NCI-H128 (cell line): ENCODE results near the gene NMNAT2.
"Not testable (repeated sequence)": the region's sequence is repeated elsewhere in the genome, so short reads cannot be mapped to it uniquely, and the experiment has no call there.

Source experiments
- DNase-seq: peaks from one replicate; lab custom pipeline; 2025; ENCODE audit not compliant: unreplicated experiment; lab: John Stamatoyannopoulos, UW

The NMNAT2 gene

DNA sequence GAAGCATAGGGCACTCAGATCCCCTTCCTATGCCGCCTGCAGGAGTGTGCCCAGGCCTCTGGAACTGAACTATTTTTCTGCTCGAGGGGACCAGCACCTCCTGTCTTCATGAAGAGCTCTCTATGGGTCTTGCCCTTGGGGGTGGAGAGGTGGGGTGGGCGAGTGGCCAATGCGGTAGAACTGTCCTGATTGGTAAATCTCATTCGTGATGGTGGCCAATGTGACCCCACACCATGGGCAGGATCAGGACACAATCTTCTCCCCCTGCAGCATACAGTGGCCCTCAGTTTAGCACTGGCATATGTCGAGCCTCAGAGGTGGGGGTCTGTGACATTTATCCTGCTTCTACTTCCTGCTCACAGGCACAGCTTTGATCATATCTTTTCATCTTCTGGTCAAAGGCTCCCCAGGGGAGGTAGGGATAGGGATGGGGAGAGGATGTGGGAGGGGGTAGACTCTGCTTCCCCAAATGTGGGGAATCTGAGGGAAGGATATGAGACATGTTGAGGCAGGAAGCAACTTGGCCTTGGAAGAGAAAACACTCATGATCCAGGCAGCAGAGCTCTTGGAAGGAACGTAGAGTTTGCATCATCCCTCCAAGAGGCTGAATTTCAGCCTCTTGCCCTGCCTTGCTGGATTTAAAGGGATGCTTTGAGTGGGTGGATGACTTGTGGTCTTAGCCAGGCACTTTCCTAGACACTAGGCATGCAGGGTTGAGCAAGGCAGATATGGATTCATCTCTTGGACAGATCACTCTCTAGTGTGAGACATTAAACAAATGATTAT lies 150.3 kb downstream of the NMNAT2 start:
- DNase-seq = no peak

DNA sequence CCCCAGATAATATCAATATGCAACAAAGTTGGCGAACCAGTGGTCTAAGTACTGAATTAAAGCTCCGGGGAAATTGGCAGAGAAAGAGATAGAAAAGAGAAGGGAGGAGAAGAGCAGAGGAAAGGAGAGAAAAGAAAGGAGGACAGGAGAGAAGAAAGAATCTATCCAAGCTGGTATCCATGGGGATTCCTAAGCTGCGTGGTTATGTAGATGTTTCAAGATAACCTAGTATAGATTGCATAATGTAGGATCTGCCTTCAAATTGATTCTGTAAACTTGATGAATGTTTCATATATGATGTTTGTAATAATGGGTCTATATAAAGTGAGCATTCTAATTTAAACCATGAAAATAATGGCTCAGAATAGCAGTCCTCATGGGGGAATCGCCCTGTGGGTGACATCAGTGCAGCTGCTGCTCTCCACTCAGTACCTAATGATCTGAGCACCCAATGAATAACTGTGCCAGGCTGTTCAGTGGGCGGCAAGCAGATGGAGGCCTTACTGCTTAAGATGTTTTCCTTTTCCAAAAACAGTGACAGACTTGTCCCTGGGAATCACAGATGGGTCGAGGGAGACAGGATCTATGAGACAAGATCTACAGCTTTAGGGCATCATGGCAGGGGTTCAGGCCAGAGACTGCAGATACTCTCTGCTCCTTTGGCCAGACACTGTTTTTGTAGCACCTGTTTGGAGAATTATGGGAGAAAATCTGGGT lies 154.1 kb downstream of the NMNAT2 start:
- no peak for DNase-seq

DNA sequence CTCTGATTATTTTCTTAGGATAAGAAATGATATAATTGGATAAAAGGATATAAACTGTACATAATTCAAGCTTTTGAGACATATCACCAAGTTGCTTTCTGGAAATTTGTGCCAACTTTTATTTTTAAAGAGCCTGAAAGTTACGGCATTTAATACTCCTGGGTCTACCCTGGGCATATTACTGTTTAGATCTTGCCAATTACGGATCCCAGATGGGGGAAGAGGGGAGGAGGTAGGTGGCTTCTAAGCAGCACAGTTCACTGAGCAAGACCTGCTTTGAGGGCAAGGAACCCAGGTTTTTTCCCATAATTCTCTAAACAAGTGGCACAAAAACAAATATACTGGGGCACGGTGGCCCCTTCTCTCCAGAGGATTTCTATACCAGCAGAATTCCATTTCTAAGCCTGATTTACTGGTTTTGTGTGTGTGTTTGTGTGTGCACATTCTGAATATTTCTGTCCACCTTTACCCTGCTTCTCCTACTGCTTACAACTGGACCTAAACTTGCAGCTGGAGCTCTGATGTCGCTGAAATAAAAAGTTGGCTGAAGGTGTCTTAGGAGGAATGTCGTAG lies 155.5 kb downstream of the NMNAT2 start:
- no peak for DNase-seq

DNA sequence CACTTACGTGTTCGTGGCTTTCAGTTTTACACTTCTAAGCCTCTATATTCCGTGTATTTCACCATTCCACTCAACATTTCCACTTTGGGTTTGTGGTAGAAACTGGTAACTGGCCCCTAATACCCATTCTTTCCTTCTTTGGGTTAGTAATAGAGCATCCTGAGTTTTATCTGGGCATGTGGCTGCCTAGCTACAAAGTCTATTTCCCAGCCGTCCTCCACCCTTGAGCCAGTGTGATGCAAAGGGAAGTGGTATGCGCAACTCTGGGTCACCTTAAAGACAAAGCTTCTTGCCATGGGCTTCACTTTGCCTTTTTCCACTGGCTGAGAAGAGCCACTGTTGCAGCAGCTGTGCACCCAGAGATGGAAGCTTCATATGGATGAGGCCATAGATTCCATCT lies 158.3 kb downstream of the NMNAT2 start:
- DNase-seq = no peak

DNA sequence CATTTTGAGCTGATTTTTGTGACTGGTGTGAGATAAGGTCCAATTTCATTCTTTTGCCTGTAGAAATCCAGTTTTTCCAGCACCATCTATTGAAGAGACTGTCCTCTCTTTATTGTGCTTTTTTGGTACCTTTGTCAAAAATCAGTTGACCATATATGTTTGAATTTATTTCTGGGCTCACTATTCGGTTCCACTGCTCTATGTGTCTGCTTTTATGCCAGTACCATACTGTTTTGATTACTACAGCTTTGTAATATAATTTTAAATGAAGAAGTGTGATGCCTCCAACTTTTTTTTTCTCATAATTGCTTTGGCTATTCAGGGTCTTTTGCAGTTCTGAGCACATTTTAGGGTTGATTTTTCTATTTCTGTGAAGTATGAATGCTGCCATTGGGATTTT lies 163.1 kb downstream of the NMNAT2 start:
- no peak for DNase-seq

DNA sequence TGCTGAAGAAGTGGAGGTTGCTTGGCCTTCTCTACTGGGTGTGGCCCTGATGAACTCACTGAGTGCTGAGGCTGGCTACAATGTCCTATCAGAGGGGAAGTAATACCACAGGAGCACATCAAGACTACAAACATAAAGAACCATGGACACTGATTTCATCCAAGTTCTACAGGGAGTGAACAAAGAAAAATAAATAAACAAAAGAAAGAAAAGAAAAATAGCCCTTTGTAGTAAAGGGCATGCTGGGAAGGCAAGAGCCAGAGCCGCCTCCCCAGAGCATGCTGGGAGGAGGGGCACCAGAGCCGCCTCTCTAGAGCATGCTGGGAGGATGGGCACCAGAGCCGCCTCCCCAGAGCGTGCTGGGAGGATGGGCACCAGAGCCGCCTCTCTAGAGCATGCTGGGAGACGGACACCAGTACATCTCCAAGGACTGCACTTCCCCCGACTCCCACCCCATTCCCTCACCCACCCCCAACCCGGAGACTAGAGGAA lies 166.2 kb downstream of the NMNAT2 start:
- no peak for DNase-seq

DNA sequence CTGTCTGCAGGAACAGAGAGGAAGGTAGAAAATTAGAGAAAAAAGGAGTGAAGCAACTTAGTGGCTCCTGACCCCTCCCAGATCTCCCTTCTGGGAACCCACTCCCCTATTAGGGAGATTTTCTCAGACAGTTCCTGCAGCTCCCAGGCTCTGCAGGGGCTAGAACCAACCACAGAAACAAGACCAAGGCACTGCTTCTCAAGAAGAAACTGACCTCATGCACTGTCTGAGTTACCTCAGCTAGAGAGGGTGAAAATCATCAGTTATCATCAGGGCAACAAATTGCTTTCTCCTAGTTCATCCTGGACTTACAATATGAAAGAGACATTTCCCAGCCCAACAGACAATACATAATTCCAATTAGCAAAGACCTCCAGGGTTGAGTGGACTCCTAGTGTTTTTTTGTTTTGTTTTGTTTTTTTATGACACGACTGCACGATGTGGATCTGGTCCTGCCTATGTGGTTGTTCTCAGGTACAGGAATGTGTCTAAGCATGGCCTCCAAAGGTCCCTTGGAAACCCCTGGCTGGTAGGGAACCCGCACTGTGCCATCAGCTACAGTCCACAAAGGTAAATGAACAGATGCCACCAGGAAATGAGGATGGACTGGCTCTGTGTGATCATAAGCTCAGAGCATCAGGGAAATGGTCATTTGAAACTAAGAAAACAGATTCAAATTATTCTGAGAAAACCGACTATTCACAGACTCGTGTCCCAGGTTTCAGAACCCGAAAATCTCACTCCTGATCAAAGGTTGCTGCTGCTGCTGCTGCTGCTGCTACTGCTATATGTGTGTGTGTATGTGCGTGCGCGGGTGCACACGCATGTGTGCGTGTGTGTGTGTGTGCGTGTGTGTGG lies 166.8 kb downstream of the NMNAT2 start:
- DNase-seq = no peak

DNA sequence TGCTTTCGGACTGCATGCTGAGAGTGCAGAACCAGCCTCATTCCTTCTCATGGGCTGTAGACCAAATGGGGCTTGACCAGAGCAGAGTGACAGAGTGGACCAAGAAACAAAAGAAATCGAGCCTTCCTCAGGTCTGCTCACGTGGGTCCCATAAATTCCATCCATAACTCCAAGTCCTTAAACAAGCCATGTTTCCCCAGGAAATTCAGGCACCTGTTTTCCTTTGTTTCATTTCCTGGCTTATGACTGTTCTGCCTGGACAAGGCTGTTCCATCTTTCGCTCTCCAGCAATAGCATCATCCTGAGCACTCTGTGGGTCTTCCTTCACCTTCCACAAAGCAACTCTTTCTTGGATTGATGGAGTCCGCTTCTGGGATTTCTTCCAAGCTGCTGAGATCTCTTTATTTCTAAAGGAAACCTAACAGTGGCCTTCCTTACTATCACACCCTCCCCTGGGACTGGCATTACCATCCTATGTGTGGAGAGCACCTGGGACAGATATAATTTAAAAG lies 168.2 kb downstream of the NMNAT2 start:
- no peak for DNase-seq

DNA sequence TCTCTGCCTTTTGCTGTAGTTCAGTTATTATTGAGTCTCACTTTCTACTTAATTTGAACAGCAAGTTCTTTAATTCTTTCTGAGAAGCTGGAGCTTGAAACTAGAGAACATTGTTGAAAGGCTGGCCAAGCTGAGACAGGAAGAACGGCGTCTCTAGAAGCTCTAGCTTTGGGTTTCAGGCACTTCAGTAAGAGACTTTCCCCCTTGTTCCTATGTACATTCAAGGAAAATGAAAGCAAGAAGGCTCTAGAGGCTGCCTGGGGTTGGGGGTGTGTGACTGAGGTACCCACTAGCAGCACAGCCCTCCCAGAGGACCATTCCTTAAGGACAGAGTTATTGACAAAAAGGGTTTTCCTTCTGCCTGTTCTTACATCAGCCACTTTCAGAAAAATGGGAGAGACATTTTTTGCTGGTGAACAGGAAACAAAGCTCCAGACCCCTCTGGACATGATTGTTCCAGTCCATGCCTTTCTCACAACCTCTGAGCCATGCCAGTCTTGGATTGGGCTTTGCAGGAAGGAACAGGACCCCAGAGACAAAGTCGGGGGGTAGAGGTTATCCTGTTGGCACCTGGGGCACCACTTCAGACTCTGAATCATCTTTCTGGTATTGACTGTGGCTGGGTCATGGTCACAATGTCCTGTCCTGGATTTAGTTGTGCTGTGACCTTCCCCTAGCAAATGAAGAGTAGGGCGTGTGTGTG lies 169.0 kb downstream of the NMNAT2 start:
- DNase-seq = no peak

DNA sequence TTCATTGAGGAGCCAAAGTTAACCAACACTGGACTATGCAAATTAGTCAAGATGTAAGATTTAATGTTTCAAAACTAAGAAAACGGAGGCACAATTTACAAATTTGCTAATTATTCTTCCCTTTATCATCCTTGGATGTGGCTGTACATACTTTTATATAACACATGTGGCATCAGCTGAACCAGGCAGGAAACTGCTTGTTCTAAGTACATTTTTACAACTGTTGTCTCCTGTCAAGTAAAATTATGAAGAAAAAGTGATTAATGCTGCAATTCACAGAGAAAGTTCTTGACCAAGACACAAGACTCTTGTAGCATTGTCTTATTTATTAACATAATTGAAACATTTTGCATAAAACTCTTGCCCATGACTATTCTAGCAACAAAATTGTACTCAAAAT lies 170.2 kb downstream of the NMNAT2 start:
- no peak for DNase-seq

DNA sequence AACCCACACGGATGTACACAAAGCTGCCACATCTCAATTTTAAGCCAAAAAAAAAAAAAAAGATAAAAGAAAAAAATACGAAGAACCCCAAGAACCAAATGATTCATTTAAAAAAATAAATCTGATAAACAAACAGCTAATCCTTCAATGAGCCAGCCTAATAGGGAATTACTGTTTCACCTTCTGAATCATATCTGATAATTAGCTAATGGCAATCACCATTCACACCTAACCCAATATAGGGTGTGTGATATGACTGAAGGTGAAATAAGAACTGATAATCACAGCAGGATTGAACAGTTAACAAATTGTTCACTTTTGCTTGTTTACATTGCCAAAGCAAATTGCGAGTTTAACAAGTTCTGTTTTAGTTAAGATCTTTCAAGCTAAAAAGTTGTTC lies 170.7 kb downstream of the NMNAT2 start:
- no peak for DNase-seq

DNA sequence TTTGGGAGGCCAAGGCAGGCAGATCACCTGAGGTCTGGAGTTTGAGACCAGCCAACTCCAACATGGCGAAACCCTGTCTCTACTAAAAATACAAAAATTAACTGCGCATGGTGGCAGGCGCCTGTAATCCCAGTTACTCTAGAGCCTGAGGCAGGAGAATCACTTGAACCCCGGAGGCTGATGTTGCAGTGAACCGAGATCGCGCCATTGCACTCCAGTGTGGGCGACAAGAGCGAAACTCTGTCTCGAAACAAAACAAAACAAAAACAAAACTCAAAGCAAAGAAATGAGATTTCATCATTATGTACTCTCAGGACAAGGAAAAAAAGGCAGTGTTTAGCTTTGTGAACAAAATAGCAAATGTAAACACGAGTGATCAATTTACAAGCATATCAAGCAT lies 171.1 kb downstream of the NMNAT2 start:
- DNase-seq = no peak

DNA sequence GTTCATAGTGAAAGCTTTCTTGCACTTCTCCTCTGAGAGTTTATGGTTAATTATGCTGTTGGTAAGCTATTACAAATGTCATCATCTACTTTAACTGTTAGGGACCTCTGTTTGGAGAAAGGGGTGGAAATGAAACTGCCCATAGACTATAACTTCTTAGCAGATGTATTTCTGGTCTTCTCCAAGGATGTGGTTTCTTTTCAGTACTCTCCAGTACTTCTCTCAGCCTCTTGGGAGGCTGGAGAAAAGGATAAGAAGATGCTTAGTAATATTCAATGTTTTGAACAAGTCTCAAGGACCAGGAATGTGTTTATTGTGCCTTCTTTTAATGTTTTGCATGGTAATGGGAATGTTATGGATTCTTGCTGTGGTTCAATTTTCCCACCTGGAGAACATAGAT lies 171.7 kb downstream of the NMNAT2 start:
- DNase-seq = no peak

DNA sequence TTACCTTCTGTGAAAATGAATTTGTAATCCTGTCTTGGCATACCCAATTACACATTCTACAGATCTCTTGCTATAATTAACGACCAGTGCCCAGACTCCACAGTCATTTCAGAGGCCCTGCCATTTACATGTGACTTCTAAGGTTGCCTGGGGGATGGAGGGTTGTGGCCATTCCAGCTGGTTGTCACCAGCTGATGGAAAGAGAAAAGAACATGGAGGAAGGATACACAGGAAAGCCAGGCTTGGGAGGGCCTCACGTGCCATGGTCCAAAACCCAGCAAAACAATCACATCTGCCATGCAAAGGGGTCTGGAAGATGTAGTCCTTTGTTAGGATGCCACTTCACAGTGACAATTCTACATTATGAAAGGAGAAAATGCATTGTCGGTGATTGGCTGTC lies 172.8 kb downstream of the NMNAT2 start:
- no peak for DNase-seq

DNA sequence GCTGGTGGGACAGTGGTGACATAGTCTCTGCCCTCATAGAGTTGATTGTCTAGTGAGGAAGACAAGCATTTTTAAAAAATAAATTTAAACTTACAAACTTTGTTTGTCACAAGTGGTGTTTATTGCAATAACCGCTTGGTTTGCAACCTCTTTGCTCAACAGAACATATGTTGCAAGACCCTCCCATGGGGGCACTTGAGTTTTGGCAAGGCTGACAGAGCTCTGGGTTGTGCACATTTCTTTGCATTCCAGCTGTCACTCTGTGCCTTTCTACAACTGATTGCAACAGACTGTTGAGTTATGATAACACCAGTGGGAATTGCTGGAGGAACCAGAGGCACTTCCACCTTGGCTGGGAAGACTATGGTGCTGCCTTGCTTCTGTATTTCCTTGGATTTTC lies 173.7 kb downstream of the NMNAT2 start:
- DNase-seq = no peak

DNA sequence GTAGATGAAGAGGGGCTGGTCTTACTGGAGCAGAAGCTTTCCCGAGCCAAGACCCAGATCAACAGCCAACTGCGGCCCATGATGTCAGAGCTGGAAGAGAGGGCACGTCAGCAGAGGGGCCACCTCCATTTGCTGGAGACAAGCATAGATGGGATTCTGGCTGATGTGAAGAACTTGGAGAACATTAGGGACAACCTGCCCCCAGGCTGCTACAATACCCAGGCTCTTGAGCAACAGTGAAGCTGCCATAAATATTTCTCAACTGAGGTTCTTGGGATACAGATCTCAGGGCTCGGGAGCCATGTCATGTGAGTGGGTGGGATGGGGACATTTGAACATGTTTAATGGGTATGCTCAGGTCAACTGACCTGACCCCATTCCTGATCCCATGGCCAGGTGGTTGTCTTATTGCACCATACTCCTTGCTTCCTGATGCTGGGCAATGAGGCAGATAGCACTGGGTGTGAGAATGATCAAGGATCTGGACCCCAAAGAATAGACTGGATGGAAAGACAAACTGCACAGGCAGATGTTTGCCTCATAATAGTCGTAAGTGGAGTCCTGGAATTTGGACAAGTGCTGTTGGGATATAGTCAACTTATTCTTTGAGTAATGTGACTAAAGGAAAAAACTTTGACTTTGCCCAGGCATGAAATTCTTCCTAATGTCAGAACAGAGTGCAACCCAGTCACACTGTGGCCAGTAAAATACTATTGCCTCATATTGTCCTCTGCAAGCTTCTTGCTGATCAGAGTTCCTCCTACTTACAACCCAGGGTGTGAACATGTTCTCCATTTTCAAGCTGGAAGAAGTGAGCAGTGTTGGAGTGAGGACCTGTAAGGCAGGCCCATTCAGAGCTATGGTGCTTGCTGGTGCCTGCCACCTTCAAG lies 174.8 kb downstream of the NMNAT2 start:
- DNase-seq = no peak

DNA sequence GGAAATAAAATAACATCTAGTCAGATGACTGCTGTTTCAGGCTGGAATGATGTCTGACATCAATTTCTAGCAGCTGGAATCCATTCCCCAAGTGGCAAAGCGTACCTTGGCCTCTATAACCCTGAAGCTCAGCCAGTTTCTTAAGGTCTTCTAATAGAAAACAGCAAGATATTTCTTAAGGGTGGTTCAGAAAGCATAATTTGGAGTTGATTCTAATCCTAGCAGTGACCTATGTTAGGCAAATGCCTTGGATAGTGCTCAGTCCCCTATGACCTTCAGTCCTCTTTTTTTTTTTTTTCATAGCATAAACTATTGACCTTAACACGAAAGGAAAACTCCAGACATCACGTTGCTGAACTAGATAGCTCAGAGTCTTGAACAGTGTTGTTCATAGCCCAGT lies 175.6 kb downstream of the NMNAT2 start:
- no peak for DNase-seq

DNA sequence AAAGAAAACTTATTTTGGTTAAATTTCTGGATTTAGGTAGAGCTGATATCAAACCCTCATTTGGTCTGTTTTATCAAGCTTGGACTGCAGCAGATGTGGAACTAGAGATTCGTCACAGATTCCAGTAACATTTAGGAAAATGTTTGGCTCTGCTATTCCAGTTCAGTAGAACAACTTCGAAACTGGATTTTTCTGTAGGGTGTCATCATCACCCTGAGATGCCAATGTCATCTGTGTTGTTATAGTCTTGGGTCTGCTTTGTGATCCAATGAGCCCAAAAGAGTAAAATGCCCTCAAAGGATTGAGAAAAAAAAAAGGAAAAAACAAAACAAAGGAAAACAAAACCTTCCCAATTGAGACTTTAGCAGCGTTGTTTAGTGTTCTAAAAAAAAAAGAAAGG lies 176.7 kb downstream of the NMNAT2 start:
- no peak for DNase-seq

DNA sequence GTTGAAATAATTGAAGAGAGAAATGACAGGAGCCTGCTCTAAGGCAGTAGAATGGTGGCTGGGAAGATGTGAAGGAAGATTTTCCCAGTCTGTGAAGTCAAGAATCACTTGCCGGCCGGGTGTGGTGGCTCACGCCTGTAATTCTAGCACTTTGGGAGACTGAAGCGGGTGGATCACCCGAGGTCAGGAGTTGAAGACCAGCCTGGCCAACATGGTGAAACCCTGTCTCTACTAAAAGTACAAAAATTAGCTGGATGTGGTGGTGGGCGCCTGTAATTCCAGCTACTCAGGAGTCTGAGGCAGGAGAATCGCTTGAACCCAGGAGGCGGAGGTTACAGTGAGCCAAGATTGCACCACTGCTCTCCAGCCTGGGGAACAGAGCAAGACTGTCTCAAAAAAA lies 177.3 kb downstream of the NMNAT2 start:
- DNase-seq = not testable (repeated sequence)

DNA sequence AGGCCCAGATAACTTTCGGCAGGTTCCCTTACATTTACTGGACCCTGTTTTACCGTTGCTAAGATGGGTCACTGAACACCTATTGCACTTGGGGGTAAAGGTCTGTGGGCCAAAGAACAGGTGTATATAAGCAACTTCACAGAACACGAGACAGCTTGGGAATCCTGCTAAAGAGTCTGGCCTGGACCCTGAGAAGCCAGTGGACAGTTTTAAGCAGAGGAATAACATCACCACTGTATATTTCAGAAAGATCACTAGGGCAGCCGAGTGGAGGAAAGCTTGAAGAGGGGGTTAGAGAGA lies 177.7 kb downstream of the NMNAT2 start:
- DNase-seq = no peak
